Activated T-helper 1 cell treated with anti-CD3 and anti-CD28 coated beads, Interleukin-2, amount 50 U/mL, for 16 hours (primary cell): ENCODE data around the gene GNAZ.

ENCODE experiments used
- DNase-seq, 2 donors: peaks; one replicate each; pipeline ENCODE4 v3.0.0-alpha.2; 2020; ENCODE audit warnings: low read depth in 1 of 2, low spot score in 1 of 2

Gene GNAZ

GRCh38 chr22:23063539-23064380 is 6.6 kb upstream of the GNAZ start:
- no peak for DNase-seq

DNA sequence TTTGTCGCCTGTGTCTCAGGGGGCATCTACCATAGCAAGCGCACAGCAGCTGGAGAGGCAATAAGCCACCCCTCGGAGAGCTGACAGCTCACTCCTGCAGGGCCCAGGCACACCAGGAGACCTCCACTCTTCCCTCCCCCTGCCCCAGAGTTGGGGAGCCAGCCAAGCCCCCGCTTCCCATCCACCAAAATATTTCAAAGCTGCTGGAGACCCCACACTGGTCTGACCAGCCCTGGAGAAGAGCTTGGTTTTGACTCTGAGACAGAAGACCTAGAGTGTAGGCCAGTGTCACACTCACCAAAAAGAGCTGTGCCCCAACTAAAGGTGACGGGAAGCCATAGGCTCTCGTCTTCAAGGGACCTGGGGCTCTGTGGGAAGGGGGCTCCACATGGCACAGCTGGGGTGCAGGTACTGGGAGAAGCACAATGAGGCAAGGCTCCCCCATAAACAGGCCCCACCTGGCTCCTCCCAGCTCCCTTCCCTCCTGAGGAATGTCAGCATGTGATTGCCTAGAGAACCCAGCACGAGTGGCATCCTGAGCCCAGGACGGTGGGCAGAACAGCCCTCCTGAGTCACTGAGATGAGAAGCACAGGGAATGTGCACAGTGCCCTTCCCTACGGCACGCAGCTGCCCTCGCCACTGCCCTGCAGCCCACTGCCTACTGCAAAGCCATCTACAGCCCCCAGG is 5.8 kb upstream of the GNAZ start:
- no peak for DNase-seq

- DNase-seq: no peak
Measured at GRCh38 chr22:23065069-23065451, 5.3 kb upstream of the GNAZ start.

DNA sequence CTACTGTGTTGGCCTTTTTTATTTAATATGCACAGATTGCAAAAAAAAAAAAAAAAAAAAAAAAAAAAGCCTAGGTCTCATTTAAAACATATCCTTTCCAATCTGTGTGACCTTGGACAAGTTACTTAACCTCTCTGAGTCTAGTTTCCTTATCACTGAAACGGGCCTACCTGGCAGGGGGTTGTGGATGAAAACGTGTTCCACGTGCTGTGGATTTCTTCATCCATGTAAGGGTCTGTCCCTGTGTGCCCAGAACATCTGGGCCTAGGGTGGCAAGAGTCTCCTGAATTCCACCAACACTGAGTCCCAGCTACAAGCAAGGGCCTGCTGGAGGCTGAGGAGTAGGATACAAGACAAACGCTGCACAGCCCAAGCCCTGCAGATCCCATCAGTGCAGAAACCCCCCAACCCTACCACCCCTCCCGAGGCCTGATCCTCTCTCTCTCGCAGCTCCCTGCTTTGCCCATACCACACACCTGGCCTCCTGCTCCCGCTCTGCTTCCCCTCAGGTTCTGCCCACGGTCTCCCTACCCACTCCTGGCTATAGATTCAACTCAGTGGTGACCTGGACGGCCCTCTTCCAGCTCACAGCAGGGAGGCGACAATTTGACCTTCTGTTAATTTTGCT is 4.7 kb upstream of the GNAZ start:
- no peak for DNase-seq

DNA sequence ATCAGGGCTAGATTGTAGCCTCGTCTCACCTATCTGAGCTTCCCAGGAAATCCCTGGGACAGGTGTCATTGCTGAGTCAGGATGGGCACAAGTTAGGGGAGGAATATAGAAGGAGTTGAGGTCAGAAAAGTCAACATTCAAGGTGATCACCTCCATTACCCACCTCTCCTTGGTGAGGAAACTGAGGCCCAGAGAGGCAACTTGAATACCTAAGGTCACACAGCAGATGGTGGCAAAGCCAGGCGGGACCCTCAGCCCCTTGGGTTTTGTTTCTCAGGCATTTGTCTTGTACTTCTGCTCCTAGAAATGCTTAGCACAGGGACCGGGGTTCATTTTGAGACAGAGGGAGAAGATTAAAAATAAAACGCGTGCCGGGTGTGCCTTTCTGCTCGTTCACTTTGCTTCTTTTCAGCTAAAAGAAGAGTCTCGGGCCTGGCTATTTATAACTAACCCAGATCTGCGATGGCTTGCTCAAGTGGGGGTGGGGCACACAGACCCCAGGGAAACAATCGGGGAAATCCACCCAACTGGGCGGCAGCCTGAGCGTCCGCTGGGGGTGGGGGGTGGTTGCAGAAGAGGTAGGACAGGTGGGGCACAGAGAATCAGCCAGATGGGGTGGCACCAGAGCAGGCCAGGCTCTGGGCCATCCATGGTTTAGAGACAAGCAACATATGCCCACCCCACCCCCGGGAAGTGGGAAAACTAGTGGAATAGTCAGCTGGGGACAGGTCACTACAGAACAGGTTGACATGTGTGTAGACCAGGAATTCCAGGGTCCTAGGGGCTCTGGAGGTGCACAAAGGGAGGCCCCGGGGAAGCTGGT is 3.9 kb upstream of the GNAZ start:
- no peak for DNase-seq

DNA sequence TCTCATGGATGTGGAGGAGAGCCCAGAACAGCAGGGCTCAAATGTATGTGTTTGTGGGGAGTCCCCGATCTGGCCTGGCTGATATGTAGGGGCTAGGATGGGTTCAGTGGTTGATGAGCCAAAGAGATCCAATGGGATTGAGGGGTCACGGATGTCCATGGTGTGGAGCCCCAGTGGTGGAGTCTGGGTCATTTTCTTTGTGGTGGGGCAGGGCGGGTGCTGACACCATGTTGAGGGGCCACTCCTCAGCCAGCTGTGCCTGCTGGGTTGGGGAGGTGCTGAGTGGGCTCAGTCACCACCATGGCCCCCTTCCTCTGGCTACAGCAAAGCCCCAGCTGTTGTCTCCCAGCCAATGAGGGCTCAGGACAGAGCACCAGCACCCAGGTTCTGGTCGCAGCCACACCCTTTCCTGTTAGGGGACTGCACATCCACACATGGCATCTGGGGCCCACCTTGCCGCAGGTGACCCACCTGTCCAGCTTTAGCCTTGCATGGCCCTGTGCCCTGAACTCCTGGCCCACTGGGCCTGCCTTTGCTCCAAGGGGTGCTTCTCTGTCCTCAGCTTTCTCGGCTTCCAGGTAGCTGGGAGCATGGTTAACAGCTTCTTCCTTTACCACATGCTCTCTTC is 3.2 kb upstream of the GNAZ start:
- DNase-seq: no peak

GRCh38 chr22:23067691-23068090 is 2.6 kb upstream of the GNAZ start:
- no peak for DNase-seq

GRCh38 chr22:23068096-23068831 is 2.1 kb upstream of the GNAZ start:
- no peak for DNase-seq

GRCh38 chr22:23068832-23069385 is 1.4 kb upstream of the GNAZ start:
- DNase-seq: no peak

GRCh38 chr22:23069502-23070357 is 589 bp upstream of the GNAZ start:
- DNase-seq: peak; percentile 80 to 82

GRCh38 chr22:23071230-23072076 is 1.1 kb downstream of the GNAZ start:
- no peak for DNase-seq

DNA sequence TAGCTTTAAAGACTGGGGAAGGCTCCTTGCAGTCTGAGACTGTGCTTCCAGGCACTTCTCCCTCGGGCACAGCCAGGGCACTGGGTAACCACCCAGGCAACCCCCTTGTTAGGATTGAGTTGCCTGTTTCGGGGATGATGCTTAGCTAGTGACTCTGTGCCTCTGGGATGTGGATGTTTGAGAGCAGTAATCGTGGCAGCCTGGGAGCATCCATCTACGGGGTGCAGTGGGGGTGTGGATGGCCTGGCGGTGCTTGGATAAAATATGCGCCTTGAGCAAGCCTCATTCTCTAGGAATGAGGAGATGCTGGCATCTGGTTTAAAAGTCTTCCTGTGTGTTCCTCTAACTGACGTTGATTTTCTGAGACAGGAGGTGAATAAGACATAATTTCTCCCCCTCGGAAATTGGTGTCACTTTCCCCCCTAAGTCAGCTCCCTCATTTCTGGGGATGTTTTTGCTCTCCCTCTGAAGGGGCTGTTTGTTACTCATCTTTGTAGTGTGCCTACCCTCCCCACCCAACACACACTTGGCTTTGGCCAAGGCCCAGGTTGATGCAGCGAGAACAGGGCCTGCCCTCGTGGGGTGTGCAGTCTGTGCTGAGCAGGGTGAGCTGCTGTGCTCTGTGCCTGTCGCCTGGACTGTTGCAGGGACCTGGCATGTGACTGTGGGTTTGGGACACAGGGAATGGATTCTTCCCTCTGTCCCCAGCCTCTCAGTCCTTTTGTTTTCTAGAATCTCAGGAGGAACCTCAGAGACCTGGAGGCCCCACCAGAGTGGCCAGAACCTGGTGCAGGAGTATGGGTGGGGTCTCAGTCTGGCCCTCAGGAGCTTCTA is 2.0 kb downstream of the GNAZ start:
- DNase-seq: no peak

GRCh38 chr22:23072911-23073491 is 2.7 kb downstream of the GNAZ start:
- DNase-seq: no peak

DNA sequence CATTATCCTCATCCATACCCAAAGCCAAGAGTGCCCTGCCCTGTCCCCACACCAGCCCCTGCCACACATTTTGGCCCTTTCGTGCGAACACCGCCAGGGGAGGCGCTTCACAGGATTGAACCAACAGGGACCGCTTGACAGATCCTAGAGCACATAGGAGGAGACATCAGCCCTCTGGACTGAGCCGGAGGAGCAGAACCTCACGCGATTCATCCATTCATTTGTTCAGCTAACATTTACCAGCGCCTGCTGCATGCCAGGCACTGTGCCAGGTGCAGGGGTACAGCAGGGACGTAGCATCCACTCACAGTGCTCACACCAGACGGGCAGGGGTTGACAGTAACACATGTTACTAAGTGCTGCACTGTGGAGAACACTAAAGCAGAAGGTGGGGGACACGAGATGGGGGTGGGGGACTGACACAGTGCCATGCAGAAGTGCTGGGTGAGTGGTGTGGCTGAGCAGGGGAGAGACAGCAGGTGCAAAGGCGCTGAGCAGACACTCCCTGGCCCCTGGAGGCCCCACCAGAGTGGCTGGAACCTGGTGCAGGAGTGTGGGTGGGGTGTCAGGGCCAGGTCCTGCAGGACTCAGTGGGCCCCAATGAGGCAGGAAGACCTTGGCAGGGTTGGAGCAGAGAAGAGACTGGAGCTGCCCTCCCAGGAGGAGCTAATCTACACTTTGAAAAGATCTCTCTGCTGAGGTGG is 3.4 kb downstream of the GNAZ start:
- no peak for DNase-seq

GRCh38 chr22:23074451-23074850 is 4.1 kb downstream of the GNAZ start:
- DNase-seq: no peak

- no peak for DNase-seq
Measured at GRCh38 chr22:23075050-23075449, 4.7 kb downstream of the GNAZ start.
